Endothelial cell of umbilical vein (primary cell): ENCODE measurements around the gene E2F2. TPM values are rescaled to one million over a fixed set of nuclear protein-coding genes. Genes with fewer than 3 reads are reported as not detected.

ENCODE experiments used
- BruUV-seq: library from RNA; stranded (reverse); fragments of 400-500 nt; replicated peaks from 2 replicates; lab custom pipeline; 2021; lab: Mats Ljungman, UMichigan
- CTCF ChIA-PET: fragments of 300-600, 350-600 bp; sonication (Branson Sonifier 250); formaldehyde crosslinking; loops from one replicate; lab custom pipeline; 2021; ENCODE audit warnings: antibody characterized with exemption, inconsistent platforms; lab: Charles Lee
- POLR2A ChIA-PET: fragments of 300-600, 350-600 bp; sonication (Branson Sonifier 250); formaldehyde crosslinking; loops from one replicate; lab custom pipeline; 2021; ENCODE audit warnings: antibody characterized with exemption, inconsistent platforms; lab: Charles Lee
- DNase-seq: peaks from one replicate; pipeline ENCODE4 v3.0.0-alpha.2; 2011; ENCODE audit warnings: low read depth, low spot score
- FAIRE-seq: peaks from 2 replicates; lab custom pipeline; 2011; peaks lifted over from hg19 to GRCh38; lab: Jason Lieb, UNC
- H2AFZ ChIP-seq: 2 replicates; pipeline ENCODE4 v1.6.0; 2012; ENCODE audit warnings: low read depth, low read length, control low read depth, inconsistent platforms
- H3K27ac ChIP-seq: 2 replicates; pipeline ENCODE4 v1.5.1; 2011; ENCODE audit warnings: low read depth, mild to moderate bottlenecking, control low read depth, low read length, moderate library complexity; ENCODE audit not compliant: insufficient read depth
- H3K27me3 ChIP-seq, 2 experiments: 2 replicates each; pipeline versions ENCODE4 v1.6.0 to v1.6.1; 2011; ENCODE audit warnings: low read length in 2 of 2, mixed read lengths in 1 of 2; ENCODE audit not compliant: control insufficient read depth in 2 of 2, insufficient read depth in 2 of 2
- H3K36me3 ChIP-seq, 2 experiments: 2 replicates in 1 of 2; 3 replicates in 1 of 2; pipeline ENCODE4 v1.5.1; 2011; ENCODE audit warnings: low read length in 2 of 2, mild to moderate bottlenecking in 1 of 2, moderate library complexity in 1 of 2; ENCODE audit not compliant: control insufficient read depth in 2 of 2, insufficient read depth in 2 of 2; ENCODE audit errors: extremely low read depth in 1 of 2
- H3K4me1 ChIP-seq: 3 replicates; pipeline ENCODE4 v1.5.1; 2011; ENCODE audit warnings: mild to moderate bottlenecking, low read length; ENCODE audit not compliant: control insufficient read depth, insufficient read depth; ENCODE audit errors: extremely low read depth
- H3K4me2 ChIP-seq: 2 replicates; pipeline ENCODE4 v1.6.1; 2011; ENCODE audit warnings: low read length, control low read depth, mixed read lengths; ENCODE audit not compliant: insufficient read depth
- H3K4me3 ChIP-seq, 3 experiments: fragments of 200-600 bp in 1 of 3; sonication (generic), shearing (Covaris generic) in 1 of 3; replicated peaks in 1 of 3; 2 replicates each; pipeline ENCODE4 v1.5.1; 2011 to 2016; ENCODE audit warnings: control low read depth in 3 of 3, low read length in 3 of 3, mild to moderate bottlenecking in 2 of 3, inconsistent platforms in 1 of 3, low read depth in 1 of 3, moderate library complexity in 1 of 3; ENCODE audit not compliant: insufficient read depth in 1 of 3
- H3K79me2 ChIP-seq: 2 replicates; pipeline ENCODE4 v1.6.0; 2012; ENCODE audit warnings: low read length, inconsistent platforms; ENCODE audit not compliant: control insufficient read depth, insufficient read depth
- H3K9ac ChIP-seq: replicated peaks from 2 replicates; pipeline ENCODE3; 2011; ENCODE audit warnings: low read length, control low read depth; ENCODE audit not compliant: insufficient read depth; ENCODE audit errors: extremely low read depth
- H3K9me1 ChIP-seq: replicated peaks from 3 replicates; pipeline ENCODE4 v1.6.0; 2011; ENCODE audit warnings: mild to moderate bottlenecking, low read length; ENCODE audit not compliant: control insufficient read depth, insufficient read depth; ENCODE audit errors: extremely low read depth
- H3K9me3 ChIP-seq: replicated peaks from 2 replicates; pipeline ENCODE4 v1.5.1; 2012; ENCODE audit warnings: low read length, inconsistent platforms; ENCODE audit not compliant: control insufficient read depth, insufficient read depth
- H4K20me1 ChIP-seq: replicated peaks from 2 replicates; pipeline ENCODE3; 2011; ENCODE audit warnings: mild to moderate bottlenecking, low read length; ENCODE audit not compliant: control insufficient read depth, insufficient read depth; ENCODE audit errors: extremely low read depth
- CTCF ChIP-seq, 2 donors: IDR thresholded peaks; 1 replicate in 1 of 2; 2 replicates in 1 of 2; pipeline ENCODE4 v1.5.1; 2011; ENCODE audit warnings: low read length in 2 of 2, mild to moderate bottlenecking in 2 of 2, moderate library complexity in 2 of 2, control low read depth in 1 of 2, inconsistent platforms in 1 of 2, low read depth in 1 of 2; ENCODE audit not compliant: insufficient read depth in 1 of 2; ENCODE audit errors: extremely low read depth in 1 of 2
- EZH2 ChIP-seq: IDR thresholded peaks from 2 replicates; pipeline ENCODE4 v1.6.1; 2012; ENCODE audit warnings: borderline replicate concordance, low read depth, mild to moderate bottlenecking, moderate library complexity, low read length, inconsistent platforms; ENCODE audit not compliant: severe bottlenecking
- FOS ChIP-seq: IDR thresholded peaks from 2 replicates; pipeline ENCODE4 v1.6.1; 2011; ENCODE audit warnings: mild to moderate bottlenecking, low read length, moderate library complexity, borderline replicate concordance; ENCODE audit not compliant: insufficient read depth
- GATA2 ChIP-seq: IDR thresholded peaks from 2 replicates; pipeline ENCODE4 v1.7.0; 2011; ENCODE audit warnings: low read depth, mild to moderate bottlenecking, moderate library complexity, mixed read lengths, low read length; ENCODE audit not compliant: insufficient read length, insufficient read depth
- JUN ChIP-seq: IDR thresholded peaks from 2 replicates; pipeline ENCODE4 v1.6.1; 2011; ENCODE audit warnings: borderline replicate concordance, low read depth; ENCODE audit not compliant: insufficient read length, insufficient read depth
- MYC ChIP-seq: IDR thresholded peaks from one replicate; pipeline ENCODE4 v1.6.1; 2011; ENCODE audit warnings: mild to moderate bottlenecking, low read depth, low read length
- POLR2A ChIP-seq: IDR thresholded peaks from 2 replicates; pipeline ENCODE4 v1.6.1; 2012; ENCODE audit warnings: low read depth, mild to moderate bottlenecking, control low read depth, low read length
- POLR2AphosphoS5 ChIP-seq: IDR thresholded peaks from 2 replicates; pipeline ENCODE4 v1.6.1; 2012; ENCODE audit warnings: low read depth, mild to moderate bottlenecking, control low read depth, low read length, moderate library complexity; ENCODE audit not compliant: insufficient read depth
- dilution Hi-C: fragments of 300-500 bp; cut with MboI; formaldehyde crosslinking; loops from one replicate; pipeline ENCODE4 v1.15.0; 2019; ENCODE audit warnings: low sequenced_read_pairs; ENCODE audit not compliant: extremely low pct_ligation_motif_present
- intact Hi-C: fragments of 100-400 bp; cut with micrococcal nuclease; formaldehyde crosslinking; loops from one replicate; pipeline ENCODE4 v1.10.0; 2022
- polyA plus RNA-seq, 4 experiments: library from polyadenylated mRNA; depleted of rRNA in 3 of 4; stranded (reverse) in 3 of 4; unstranded in 1 of 4; fragments of >200 nt; gene quantifications; 2 replicates each; pipeline versions ENCODE4 v1.2.1 to v1.2.3, GENCODE V29; 2011 to 2012; ENCODE audit warnings: missing spikeins in 1 of 4
- total RNA-seq: library from RNA; stranded (reverse); gene quantifications from 2 replicates; pipeline ENCODE4 v1.2.3, GENCODE V29; 2021
- TF ChIP-seq, protein P1 (sequence below): IDR thresholded peaks from 2 replicates; pipeline ENCODE4 v1.6.1; 2011; ENCODE audit not compliant: insufficient read depth, insufficient read length

Gene E2F2
- total and polyA plus RNA-seq, 2 donors (not counting 3 experiments of a cell fraction or from before 2014, with no cell fraction given) = 1.1 to 5.6 TPM

GRCh38 chr1:23525558-23526250 is 5.3 kb downstream of the E2F2 start:
- dilution Hi-C loops = no loop called here
- TF ChIP-seq CTCF (IDR thresholded peaks at IDR 0.05; ENCODE audit: extremely low read depth in 1 of 2, insufficient read depth in 1 of 2, low read depth in 1 of 2, low read length in 2 of 2) (no peak), EZH2 (no peak), POLR2AphosphoS5 (no peak), FOS (no peak), POLR2A (no peak), GATA2 (no peak), MYC (no peak), JUN (no peak)
- TF ChIP-seq, protein P1, sequence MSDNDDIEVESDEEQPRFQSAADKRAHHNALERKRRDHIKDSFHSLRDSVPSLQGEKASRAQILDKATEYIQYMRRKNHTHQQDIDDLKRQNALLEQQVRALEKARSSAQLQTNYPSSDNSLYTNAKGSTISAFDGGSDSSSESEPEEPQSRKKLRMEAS = no peak

More at GRCh38 chr1:23525558-23526250, 5.3 kb downstream of the E2F2 start:
- ChIA-PET CTCF (interaction anchor here (0.6 to 16.6 kb wide), 5 partner anchors 14 to 542 kb away, joined by 3 to 192 read pairs (median 3); no protein-coding TSS in a partner anchor), POLR2A (no interaction called here)
- Histone ChIP-seq H3K9me1 (no peaks in the 10 kb centered on the region), H3K4me3 (no peak overlapping the region), H3K36me3 (no peaks in the 10 kb centered on the region), H4K20me1 (no peaks in the 10 kb centered on the region), H3K79me2 (peaks cover 12% of the 10 kb centered on the region), H3K27ac (no peak overlapping the region), H2AFZ (no peak overlapping the region), H3K4me1 (peaks cover 30% of the 10 kb centered on the region), H3K9ac (no peak overlapping the region), H3K9me3 (no peaks in the 10 kb centered on the region), H3K27me3 (no peaks in the 10 kb centered on the region), H3K4me2 (no peak overlapping the region)
- DNase-seq = no peak
- no TSS peak for BruUV-seq
- FAIRE-seq = no peak
- intact Hi-C loops = no loop called here
